IgD-negative memory B cell (primary cell): ENCODE data around the gene DUSP18. TPM values are rescaled to one million over a fixed set of nuclear protein-coding genes. Genes with fewer than 3 reads are reported as not detected.

Experiments used
- H3K27ac Mint-ChIP-seq, 3 donors: one replicate each; pipeline ENCODE4 v1.8.0; 2020 to 2022; ENCODE audit warnings: mild to moderate bottlenecking in 3 of 3, mixed read lengths in 3 of 3, moderate library complexity in 1 of 3
- H3K27me3 Mint-ChIP-seq: one replicate; pipeline ENCODE4 v1.8.0; 2021; ENCODE audit warnings: mixed read lengths
- H3K36me3 Mint-ChIP-seq: one replicate; pipeline ENCODE4 v1.8.0; 2020; ENCODE audit warnings: mild to moderate bottlenecking, mixed read lengths
- H3K4me1 Mint-ChIP-seq, 3 donors: one replicate each; pipeline ENCODE4 v1.8.0; 2020 to 2022; ENCODE audit warnings: mixed read lengths in 3 of 3, mild to moderate bottlenecking in 1 of 3
- H3K4me3 Mint-ChIP-seq, 4 donors: one replicate each; pipeline ENCODE4 v1.8.0; 2020 to 2022; ENCODE audit warnings: mild to moderate bottlenecking in 4 of 4, mixed read lengths in 4 of 4, moderate library complexity in 3 of 4
- H3K9me3 Mint-ChIP-seq, 3 donors: one replicate each; pipeline ENCODE4 v1.8.0; 2020 to 2021; ENCODE audit warnings: mixed read lengths in 3 of 3, mild to moderate bottlenecking in 1 of 3
- polyA plus RNA-seq: library from polyadenylated mRNA; unstranded; fragments of 300-500 nt; fragmentation: Illumina TruSeq; gene quantifications from one replicate; pipeline ENCODE4 v1.2.3, GENCODE V29; 2021

DUSP18 gene
- polyA plus RNA-seq, 1 donor from 2014 or later, result 11.4 TPM

GRCh38 chr22:30664798-30665197 lies 2.9 kb downstream of the DUSP18 start:
- Mint-ChIP-seq H3K4me3 (peak overlapping the region in 1 of 4 donors; percentile 95), H3K9me3 (no peaks in the 10 kb centered on the region), H3K4me1 (peaks cover 10 to 19% (median 12%) of the 10 kb centered on the region in 3 donors), H3K27ac (no peak overlapping the region), H3K27me3 (no peaks in the 10 kb centered on the region), H3K36me3 (peaks cover 7% of the 10 kb centered on the region)

- Mint-ChIP-seq H3K27ac (no peak overlapping the region), H3K36me3 (peaks cover 9% of the 10 kb centered on the region), H3K27me3 (no peaks in the 10 kb centered on the region), H3K4me1 (peaks cover 9 to 21% (median 11%) of the 10 kb centered on the region in 3 donors), H3K9me3 (no peaks in the 10 kb centered on the region), H3K4me3 (no peak overlapping the region)
These were observed 5.6 kb downstream of the DUSP18 start for GRCh38 chr22:30662040-30662439.

GRCh38 chr22:30655532-30655931 lies 12.1 kb downstream of the DUSP18 start:
- H3K9me3 Mint-ChIP-seq, result peaks cover 0 to 2% (median 0%) of the 10 kb centered on the region in 3 donors
- peaks cover 6% of the 10 kb centered on the region for H3K36me3 Mint-ChIP-seq
- H3K4me1 Mint-ChIP-seq, result peaks cover 0 to 4% (median 3%) of the 10 kb centered on the region in 3 donors
- no peak overlapping the region for H3K27ac Mint-ChIP-seq
- no peaks in the 10 kb centered on the region for H3K27me3 Mint-ChIP-seq
- H3K4me3 Mint-ChIP-seq, result no peak overlapping the region

- Mint-ChIP-seq H3K27me3 (no peaks in the 10 kb centered on the region), H3K9me3 (peaks cover 0 to 2% (median 0%) of the 10 kb centered on the region in 3 donors), H3K4me1 (peaks cover 0 to 3% (median 0%) of the 10 kb centered on the region in 3 donors), H3K36me3 (peaks cover 4% of the 10 kb centered on the region), H3K27ac (peak overlapping the region in 1 of 3 donors; percentile 46), H3K4me3 (no peak overlapping the region)
These were observed 13.3 kb downstream of the DUSP18 start for GRCh38 chr22:30654361-30654760.

- H3K36me3 Mint-ChIP-seq, result peaks cover 2% of the 10 kb centered on the region
- no peak overlapping the region for H3K27ac Mint-ChIP-seq
- H3K27me3 Mint-ChIP-seq, result no peaks in the 10 kb centered on the region
- peaks cover 0 to 2% (median 0%) of the 10 kb centered on the region in 3 donors for H3K9me3 Mint-ChIP-seq
- peaks cover 0 to 3% (median 2%) of the 10 kb centered on the region in 3 donors for H3K4me1 Mint-ChIP-seq
- peak overlapping the region in 1 of 4 donors; percentile 33 for H3K4me3 Mint-ChIP-seq
These were observed 14.8 kb downstream of the DUSP18 start for GRCh38 chr22:30652852-30653251.

- H3K36me3 Mint-ChIP-seq, result peaks cover 2% of the 10 kb centered on the region
- H3K4me1 Mint-ChIP-seq, result peaks cover 0 to 3% (median 2%) of the 10 kb centered on the region in 3 donors
- no peak overlapping the region for H3K4me3 Mint-ChIP-seq
- peaks cover 0 to 2% (median 0%) of the 10 kb centered on the region in 3 donors for H3K9me3 Mint-ChIP-seq
- peak overlapping the region in 1 of 3 donors; percentile 74 for H3K27ac Mint-ChIP-seq
- H3K27me3 Mint-ChIP-seq, result no peaks in the 10 kb centered on the region
These were observed 17.1 kb downstream of the DUSP18 start for GRCh38 chr22:30650508-30651116.

GRCh38 chr22:30649430-30650007 lies 18.2 kb downstream of the DUSP18 start:
- peaks cover 2% of the 10 kb centered on the region for H3K36me3 Mint-ChIP-seq
- peaks cover 0 to 3% (median 2%) of the 10 kb centered on the region in 3 donors for H3K4me1 Mint-ChIP-seq
- H3K9me3 Mint-ChIP-seq, result peaks cover 0 to 2% (median 0%) of the 10 kb centered on the region in 3 donors
- peak overlapping the region in 2 of 4 donors; percentile 66 to 72 for H3K4me3 Mint-ChIP-seq
- no peaks in the 10 kb centered on the region for H3K27me3 Mint-ChIP-seq
- peak overlapping the region in 1 of 3 donors; percentile 74 for H3K27ac Mint-ChIP-seq

- H3K4me1 Mint-ChIP-seq, result peaks cover 0 to 3% (median 2%) of the 10 kb centered on the region in 3 donors
- peaks cover 0 to 2% (median 0%) of the 10 kb centered on the region in 3 donors for H3K9me3 Mint-ChIP-seq
- no peaks in the 10 kb centered on the region for H3K36me3 Mint-ChIP-seq
- no peaks in the 10 kb centered on the region for H3K27me3 Mint-ChIP-seq
- H3K4me3 Mint-ChIP-seq, result no peak overlapping the region
- H3K27ac Mint-ChIP-seq, result peak overlapping the region in 1 of 3 donors; percentile 74
These were observed 18.9 kb downstream of the DUSP18 start for GRCh38 chr22:30648825-30649224.

GRCh38 chr22:30647536-30647935 lies 20.1 kb downstream of the DUSP18 start:
- no peaks in the 10 kb centered on the region for H3K36me3 Mint-ChIP-seq
- peaks cover 0 to 2% (median 0%) of the 10 kb centered on the region in 3 donors for H3K9me3 Mint-ChIP-seq
- H3K4me3 Mint-ChIP-seq, result no peak overlapping the region
- H3K4me1 Mint-ChIP-seq, result peaks cover 0 to 4% (median 3%) of the 10 kb centered on the region in 3 donors
- no peaks in the 10 kb centered on the region for H3K27me3 Mint-ChIP-seq
- no peak overlapping the region for H3K27ac Mint-ChIP-seq

- H3K27ac Mint-ChIP-seq, result no peak overlapping the region
- H3K4me1 Mint-ChIP-seq, result peaks cover 0 to 4% (median 3%) of the 10 kb centered on the region in 3 donors
- H3K36me3 Mint-ChIP-seq, result no peaks in the 10 kb centered on the region
- H3K27me3 Mint-ChIP-seq, result no peaks in the 10 kb centered on the region
- H3K4me3 Mint-ChIP-seq, result no peak overlapping the region
- peaks cover 0 to 2% (median 0%) of the 10 kb centered on the region in 3 donors for H3K9me3 Mint-ChIP-seq
These were observed 21.0 kb downstream of the DUSP18 start for GRCh38 chr22:30646518-30647160.

GRCh38 chr22:30643055-30643875 lies 24.4 kb downstream of the DUSP18 start:
- H3K9me3 Mint-ChIP-seq, result peaks cover 0 to 3% (median 0%) of the 10 kb centered on the region in 3 donors
- H3K27ac Mint-ChIP-seq, result no peak overlapping the region
- H3K27me3 Mint-ChIP-seq, result no peaks in the 10 kb centered on the region
- no peak overlapping the region for H3K4me3 Mint-ChIP-seq
- H3K36me3 Mint-ChIP-seq, result no peaks in the 10 kb centered on the region
- H3K4me1 Mint-ChIP-seq, result peaks cover 0 to 2% (median 0%) of the 10 kb centered on the region in 3 donors

- H3K9me3 Mint-ChIP-seq, result peaks cover 0 to 3% (median 0%) of the 10 kb centered on the region in 3 donors
- H3K4me3 Mint-ChIP-seq, result no peak overlapping the region
- H3K27me3 Mint-ChIP-seq, result no peaks in the 10 kb centered on the region
- H3K4me1 Mint-ChIP-seq, result peaks cover 0 to 4% (median 3%) of the 10 kb centered on the region in 3 donors
- no peak overlapping the region for H3K27ac Mint-ChIP-seq
- no peaks in the 10 kb centered on the region for H3K36me3 Mint-ChIP-seq
These were observed 26.7 kb downstream of the DUSP18 start for GRCh38 chr22:30640839-30641430.

- peaks cover 0 to 5% (median 4%) of the 10 kb centered on the region in 3 donors for H3K4me1 Mint-ChIP-seq
- no peaks in the 10 kb centered on the region for H3K27me3 Mint-ChIP-seq
- H3K27ac Mint-ChIP-seq, result no peak overlapping the region
- H3K9me3 Mint-ChIP-seq, result peaks cover 0 to 3% (median 0%) of the 10 kb centered on the region in 3 donors
- H3K36me3 Mint-ChIP-seq, result no peaks in the 10 kb centered on the region
- no peak overlapping the region for H3K4me3 Mint-ChIP-seq
These were observed 27.3 kb downstream of the DUSP18 start for GRCh38 chr22:30640361-30640760.

GRCh38 chr22:30637701-30638114 lies 30.0 kb downstream of the DUSP18 start:
- no peaks in the 10 kb centered on the region for H3K36me3 Mint-ChIP-seq
- H3K27ac Mint-ChIP-seq, result peak overlapping the region in 2 of 3 donors; percentile 39 to 90
- H3K27me3 Mint-ChIP-seq, result no peaks in the 10 kb centered on the region
- peaks cover 0 to 3% (median 0%) of the 10 kb centered on the region in 3 donors for H3K9me3 Mint-ChIP-seq
- peaks cover 6 to 9% (median 8%) of the 10 kb centered on the region in 3 donors for H3K4me1 Mint-ChIP-seq
- peak overlapping the region in 2 of 4 donors; percentile 25 to 93 for H3K4me3 Mint-ChIP-seq
